DMS 273 (cell line): ENCODE measurements around the gene TGFA.

ENCODE experiments used
- DNase-seq: peaks from one replicate; lab custom pipeline; 2025; ENCODE audit not compliant: unreplicated experiment; lab: John Stamatoyannopoulos, UW

The TGFA gene

DNA sequence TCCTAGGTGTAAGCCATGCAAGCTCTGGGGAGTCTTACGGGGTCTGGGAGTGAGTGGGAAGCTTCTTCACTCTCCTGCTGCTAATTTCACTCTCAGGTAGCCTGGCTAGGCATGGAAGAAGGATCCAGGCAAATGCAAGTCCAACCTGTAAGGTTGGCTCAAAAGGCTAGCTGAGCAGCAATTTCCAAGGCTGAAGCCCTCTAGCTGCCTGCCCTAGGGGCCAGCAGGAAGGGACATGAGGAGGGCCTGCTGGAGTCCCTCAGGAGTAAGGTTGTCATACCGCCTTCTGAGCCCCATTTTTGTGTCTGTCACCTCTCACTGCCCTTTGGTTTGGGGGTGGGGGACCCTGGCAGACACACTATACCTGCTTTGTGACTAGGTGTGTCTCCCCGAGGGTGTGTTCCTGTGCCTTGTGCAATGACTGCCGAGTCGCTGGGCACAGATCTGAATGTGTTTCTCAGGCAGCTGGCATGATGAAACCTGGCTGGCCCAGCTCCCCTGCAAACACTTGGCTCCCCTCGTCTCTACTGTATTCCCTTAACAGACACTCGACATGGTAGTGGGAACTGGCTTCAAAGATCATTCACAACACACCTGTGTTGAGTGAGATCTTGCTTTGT lies 127.8 kb downstream of the TGFA start:
- no peak for DNase-seq

DNA sequence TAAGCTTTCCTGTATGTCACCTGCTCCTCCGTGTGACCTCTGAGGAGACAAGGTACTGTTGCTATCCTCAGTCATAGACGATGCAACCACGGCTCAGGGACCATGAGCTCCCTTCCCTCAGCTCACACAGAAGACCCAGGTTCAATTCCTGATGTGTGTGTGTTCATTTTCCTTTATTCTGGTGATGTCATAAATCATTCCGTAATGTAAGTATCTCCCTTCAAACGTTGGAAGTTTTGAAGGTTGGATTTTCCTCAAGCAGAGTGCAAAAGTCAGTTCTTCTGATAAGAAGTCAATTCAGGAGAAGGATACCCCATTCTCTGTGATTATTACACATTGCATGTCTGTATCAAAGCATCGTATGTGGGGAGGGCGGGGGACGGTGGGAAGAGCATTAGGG lies 132.9 kb downstream of the TGFA start:
- DNase-seq: no peak

DNA sequence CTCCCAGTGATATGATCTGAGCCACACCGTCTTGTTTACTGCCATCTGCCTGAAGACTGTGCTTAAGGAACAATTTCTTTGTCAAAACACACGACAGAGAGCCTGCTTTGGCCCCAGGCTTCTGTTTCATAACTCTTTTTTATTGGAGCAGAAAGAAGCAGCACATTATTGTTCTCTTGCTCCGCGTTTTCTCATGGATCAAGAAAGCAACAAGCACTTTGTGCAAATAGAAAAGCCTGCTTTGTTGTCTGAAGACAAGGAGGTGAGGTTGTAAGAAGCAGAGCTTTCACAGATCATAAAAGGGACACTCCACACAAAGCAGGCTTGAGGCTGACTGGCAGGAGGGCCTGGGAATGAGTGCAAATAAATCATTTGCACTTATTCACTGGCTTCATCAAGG lies 133.5 kb downstream of the TGFA start:
- DNase-seq: no peak

DNA sequence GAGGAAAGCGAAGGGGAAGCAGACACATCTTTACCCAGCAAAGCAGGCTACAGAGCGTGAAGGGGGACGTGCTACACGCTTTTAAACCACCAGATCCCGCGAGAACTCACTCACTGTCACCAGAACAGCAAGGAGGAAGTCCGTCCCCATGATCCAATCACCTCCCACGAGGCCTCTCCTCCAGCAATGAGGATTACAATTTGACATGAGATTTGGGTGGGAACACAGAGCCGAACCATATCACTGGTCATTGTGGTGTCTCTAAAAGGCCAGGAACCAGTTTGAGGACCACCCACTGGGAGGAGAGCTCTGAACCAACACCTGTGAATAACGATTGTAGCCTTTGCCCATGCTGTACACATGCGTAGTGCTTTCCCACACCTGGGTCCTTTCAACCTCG lies 135.1 kb downstream of the TGFA start:
- no peak for DNase-seq

DNA sequence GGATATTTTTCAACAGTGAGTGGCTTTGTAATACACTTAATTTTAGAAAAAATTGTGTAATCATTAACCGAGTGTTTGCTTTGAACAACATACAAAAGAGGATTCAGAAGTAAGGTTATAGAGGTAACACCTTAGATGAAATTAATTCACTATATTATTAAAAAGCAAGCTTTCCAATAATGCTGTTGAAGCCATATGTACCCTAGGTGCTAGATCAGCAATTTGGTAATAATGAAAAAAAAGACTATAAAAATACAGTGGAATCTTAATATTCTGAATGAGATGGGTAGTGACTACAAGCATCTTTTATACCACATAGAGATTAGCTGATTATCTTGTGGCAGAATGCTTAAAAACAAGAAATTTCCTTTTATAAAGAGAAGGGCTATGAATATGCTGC lies 136.6 kb downstream of the TGFA start:
- no peak for DNase-seq

DNA sequence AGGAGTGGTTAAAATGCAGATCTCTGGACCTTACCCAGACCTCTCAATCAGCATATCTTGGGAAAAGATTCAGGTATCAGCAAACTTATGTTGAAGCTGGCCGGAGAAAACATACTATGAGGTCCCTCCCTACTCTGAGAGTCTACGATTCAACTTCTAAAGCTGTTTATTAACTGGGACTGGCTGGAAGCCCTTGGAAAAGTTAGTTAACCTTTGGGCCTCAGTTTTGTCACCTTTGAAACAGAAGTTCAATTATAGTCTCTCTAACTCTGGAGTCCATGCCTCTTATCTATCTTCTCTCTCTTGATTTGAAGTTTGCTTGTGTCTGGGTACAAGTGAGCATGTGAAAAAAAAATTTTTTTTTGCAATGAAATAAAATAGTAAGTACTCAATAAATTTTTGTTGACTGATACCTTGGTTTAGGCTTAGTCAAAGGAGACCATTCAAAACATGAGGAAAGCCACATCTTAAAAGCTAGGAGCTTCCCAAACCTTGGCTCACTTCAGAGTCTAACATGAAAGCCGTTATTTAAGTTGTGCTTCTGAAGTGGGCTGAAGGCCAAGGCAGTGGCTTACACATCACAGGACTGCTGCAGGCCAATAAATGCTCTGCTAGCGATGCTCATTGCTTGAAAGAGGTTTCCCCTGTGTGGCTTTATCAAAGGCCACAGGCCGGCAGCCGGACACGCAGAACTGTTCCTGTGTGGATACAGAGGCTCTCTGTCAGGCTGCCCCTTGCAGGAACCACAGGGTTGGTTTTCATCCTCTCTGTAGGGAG lies 141.1 kb downstream of the TGFA start:
- no peak for DNase-seq

DNA sequence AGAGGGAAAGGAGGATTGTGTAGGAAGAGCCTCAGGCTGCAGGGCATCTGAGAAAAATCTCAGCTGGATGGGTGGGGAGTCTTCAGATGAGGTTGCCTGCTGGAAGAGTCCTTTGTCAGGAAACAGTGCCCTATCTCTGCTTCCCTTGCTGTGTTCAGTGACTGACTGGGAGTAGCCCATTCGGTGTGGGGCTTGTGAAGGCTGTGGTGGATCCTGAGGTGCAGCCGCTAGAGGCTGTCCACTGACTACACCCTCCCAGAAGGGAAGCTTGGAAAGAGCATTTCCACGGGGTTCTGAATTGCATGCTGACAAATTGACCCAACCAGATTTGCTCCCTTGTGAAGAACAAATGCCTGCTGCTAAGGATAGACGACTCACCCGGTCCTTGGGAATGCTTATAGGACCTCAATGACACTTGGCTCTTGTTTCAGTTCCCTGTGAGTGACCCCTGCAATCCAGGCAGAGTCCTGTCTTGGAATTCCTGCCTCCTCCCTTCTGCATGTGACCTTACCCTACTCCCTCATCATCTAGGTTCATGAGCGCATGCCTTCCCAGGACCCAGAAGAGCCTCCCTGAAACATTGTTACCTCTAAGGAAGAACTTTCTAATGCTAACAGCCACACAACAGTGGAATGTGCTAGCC lies 142.0 kb downstream of the TGFA start:
- no peak for DNase-seq

DNA sequence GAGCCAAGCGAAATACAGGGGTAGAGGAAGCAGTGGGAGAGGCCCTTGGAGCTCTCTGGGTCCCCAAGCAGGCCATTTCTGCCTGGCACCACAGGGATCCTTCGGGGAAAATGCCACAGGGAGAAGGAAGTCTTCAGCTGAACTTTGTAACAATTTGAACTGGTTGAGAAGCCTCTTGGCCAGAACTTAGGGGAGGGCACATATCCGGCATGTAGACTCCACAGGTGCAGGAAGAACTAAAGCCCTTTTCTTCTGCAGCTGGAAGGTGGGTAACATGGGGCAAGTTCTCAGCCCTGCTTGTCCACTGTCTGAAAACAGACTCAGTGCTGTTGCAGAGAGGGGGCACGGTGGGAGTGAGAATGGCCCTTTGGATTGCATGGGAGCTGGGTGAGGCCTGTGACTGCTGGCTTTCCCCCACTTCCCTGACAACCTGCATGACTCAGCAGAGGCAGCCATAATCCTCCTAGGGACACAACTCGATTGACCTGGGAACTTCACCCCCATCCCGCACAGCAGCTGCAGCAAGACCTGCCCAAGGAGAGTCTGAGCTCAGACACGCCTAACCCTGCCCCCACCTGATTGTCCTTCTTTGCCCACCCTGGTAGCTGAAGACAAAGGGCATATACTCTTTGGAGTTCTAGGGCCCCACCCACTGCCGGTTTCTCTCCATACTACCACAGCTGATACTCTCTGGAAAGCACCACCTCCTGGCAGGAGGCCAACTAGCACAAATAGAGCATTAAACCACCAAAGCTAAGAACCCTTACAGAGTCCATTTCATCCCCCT lies 150.2 kb downstream of the TGFA start:
- DNase-seq: no peak

DNA sequence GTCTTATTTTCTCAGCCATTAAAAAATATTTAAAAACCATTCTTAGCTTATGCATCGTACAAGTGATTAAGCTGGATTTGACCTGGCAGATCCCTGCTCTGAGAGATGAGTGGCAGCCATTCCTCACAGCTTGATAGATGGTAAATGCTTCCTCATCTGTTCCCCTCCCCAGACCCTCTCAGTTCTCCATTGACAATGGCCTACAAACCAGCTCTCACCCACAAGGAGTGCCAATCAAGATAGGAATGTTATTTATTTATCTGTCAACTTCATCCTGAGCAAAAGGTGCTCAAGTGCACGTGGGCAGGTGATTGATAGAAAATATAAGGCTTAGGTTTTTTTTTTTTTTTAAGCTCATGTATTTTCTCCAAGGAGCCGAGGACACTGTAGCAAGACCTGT lies 153.1 kb downstream of the TGFA start:
- no peak for DNase-seq

DNA sequence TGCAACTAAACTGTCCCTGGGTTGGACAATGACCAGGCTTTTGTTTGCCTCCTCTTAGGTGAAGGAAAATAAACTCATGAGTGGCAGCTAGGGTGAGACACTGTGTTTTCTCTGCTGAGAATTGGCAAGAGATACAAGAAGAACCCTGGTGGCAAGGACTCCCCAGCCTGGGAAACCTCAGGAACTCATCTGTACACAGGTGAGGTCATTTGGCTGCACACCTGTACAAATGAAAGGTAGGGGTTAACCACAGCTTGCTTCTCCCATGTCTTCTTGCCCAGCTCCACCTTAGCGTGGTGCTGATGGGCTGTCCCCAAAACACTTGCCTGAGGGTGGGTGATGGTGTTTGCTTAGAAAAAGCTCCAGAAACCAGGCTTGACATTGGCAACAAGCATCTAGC lies 154.6 kb downstream of the TGFA start:
- DNase-seq: no peak
